GM21717 (cell line): ENCODE measurements around the gene ANGPTL8.

Experiments
- ATAC-seq: cut with Tn5 transposase; IDR thresholded peaks from one replicate; pipeline ENCODE4 v1.9.1; 2021; ENCODE audit warnings: mild to moderate bottlenecking, moderate library complexity; ENCODE audit not compliant: unreplicated experiment

ANGPTL8 gene

DNA sequence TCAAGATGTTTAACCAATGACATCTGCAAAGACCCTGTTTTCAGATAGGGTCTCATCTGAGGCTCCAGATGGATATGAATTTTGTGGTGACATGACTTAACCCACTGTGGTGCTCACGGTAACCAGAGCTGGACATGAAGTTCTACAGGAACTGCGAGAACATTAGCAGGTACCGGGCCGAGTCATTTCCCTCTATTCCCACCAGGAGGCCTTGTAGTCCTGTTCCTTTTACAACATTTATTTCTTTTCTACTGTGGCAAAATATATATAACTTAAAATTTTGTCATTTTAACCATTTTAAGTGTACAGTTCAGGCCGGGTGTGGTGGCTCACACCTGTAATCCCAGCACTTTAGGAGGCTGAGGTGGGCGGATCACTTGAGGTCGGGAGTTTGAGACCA lies 48.9 kb downstream of the ANGPTL8 start:
- no peak for ATAC-seq

DNA sequence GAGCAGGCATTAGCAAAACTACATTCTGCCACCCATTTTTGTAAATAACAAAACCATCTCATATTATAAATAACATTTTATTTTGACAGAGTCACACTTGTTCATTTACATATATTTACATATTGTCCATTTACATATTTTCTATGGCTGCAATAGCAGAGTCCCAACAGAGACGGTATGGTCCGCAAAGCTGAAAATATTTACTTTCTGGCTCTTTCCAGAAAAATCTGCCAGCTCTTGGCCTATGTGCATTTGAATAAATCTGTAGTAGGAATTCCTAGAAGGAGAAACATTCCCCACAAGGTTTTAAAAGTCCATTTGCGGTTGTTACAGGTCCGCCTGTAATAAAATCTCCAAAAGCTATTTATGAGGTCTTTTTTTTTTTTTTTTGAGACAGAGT lies 50.8 kb downstream of the ANGPTL8 start:
- no peak for ATAC-seq

- no peak for ATAC-seq
Observed at GRCh38 chr19:11291415-11291814, 52.0 kb downstream of the ANGPTL8 start.
